A549 (cell line): Measurements from ENCODE around the gene RHBDF2.

ENCODE experiments used
- EP300 ChIP-seq, 2 experiments: fragments of >200 bp; sonication (Bioruptor Twin); formaldehyde crosslinking; IDR thresholded peaks; 2 replicates in 1 of 2; 3 replicates in 1 of 2; pipeline ENCODE4 v1.6.1; 2016 to 2017
- FOSB ChIP-seq: fragments of 250-450 bp; sonication (Bioruptor Pico); IDR thresholded peaks from 2 replicates; pipeline ENCODE4 v1.5.0; 2020; ENCODE audit warnings: mild to moderate bottlenecking, moderate library complexity
- KDM1A ChIP-seq: fragments of 200-600 bp; sonication (generic); IDR thresholded peaks from 2 replicates; pipeline ENCODE4 v1.6.1; 2016; ENCODE audit warnings: low read depth, mild to moderate bottlenecking
- MAFK ChIP-seq: fragments of 450-650 bp; IDR thresholded peaks from 2 replicates; pipeline ENCODE4 v1.6.1; 2014; ENCODE audit not compliant: partially characterized antibody
- PBX3 ChIP-seq: IDR thresholded peaks from 2 replicates; pipeline ENCODE4 v1.6.1; 2012
- TF ChIP-seq, protein P1 (sequence below): fragments of 200-600 bp; sonication (generic); IDR thresholded peaks from 2 replicates; pipeline ENCODE4 v1.6.1; 2016; ENCODE audit warnings: antibody characterized with exemption, mild to moderate bottlenecking, moderate library complexity
- TF ChIP-seq, protein P2 (sequence below): fragments of >200 bp; sonication (Bioruptor Twin); formaldehyde crosslinking; IDR thresholded peaks from 3 replicates; pipeline ENCODE4 v1.5.1; 2016

DNA sequence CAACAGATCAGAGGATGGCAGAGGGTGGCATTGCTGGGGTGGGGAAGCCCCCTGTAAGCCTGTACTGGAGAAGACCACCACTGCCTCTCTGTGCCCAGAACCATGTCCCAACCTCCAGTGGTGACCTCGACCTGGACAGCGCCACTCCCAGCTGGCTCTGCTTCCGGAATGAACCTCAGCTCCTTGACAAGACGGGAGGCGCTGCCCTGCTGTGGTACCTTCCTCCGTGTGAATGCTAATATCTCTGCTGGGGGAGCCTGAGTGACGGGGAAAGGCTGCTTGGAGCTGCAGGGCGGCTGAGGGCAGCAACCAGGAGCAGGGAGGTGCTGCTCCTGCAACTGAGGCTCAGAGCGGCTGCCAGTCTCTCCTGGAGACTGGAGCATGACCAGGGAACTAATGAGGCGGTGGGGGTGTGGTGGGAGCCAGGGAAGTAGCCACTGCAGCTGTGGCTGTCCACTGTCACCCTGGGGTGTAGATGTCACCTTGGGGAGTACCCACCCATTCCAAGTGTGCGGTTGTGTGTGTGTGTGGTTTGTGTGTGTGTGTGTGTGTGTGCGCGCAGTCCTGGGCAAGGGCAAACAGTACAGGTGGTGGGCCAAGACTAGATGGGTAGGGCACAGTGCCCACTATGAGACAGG lies 44.8 kb upstream of the RHBDF2 start:
- TF ChIP-seq MAFK (no peak), FOSB (no peak), EP300 (IDR thresholded peaks at IDR 0.05) (no peak), PBX3 (no peak), KDM1A (no peak)
- TF ChIP-seq, protein P1, sequence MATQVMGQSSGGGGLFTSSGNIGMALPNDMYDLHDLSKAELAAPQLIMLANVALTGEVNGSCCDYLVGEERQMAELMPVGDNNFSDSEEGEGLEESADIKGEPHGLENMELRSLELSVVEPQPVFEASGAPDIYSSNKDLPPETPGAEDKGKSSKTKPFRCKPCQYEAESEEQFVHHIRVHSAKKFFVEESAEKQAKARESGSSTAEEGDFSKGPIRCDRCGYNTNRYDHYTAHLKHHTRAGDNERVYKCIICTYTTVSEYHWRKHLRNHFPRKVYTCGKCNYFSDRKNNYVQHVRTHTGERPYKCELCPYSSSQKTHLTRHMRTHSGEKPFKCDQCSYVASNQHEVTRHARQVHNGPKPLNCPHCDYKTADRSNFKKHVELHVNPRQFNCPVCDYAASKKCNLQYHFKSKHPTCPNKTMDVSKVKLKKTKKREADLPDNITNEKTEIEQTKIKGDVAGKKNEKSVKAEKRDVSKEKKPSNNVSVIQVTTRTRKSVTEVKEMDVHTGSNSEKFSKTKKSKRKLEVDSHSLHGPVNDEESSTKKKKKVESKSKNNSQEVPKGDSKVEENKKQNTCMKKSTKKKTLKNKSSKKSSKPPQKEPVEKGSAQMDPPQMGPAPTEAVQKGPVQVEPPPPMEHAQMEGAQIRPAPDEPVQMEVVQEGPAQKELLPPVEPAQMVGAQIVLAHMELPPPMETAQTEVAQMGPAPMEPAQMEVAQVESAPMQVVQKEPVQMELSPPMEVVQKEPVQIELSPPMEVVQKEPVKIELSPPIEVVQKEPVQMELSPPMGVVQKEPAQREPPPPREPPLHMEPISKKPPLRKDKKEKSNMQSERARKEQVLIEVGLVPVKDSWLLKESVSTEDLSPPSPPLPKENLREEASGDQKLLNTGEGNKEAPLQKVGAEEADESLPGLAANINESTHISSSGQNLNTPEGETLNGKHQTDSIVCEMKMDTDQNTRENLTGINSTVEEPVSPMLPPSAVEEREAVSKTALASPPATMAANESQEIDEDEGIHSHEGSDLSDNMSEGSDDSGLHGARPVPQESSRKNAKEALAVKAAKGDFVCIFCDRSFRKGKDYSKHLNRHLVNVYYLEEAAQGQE = no peak
- TF ChIP-seq, protein P2, sequence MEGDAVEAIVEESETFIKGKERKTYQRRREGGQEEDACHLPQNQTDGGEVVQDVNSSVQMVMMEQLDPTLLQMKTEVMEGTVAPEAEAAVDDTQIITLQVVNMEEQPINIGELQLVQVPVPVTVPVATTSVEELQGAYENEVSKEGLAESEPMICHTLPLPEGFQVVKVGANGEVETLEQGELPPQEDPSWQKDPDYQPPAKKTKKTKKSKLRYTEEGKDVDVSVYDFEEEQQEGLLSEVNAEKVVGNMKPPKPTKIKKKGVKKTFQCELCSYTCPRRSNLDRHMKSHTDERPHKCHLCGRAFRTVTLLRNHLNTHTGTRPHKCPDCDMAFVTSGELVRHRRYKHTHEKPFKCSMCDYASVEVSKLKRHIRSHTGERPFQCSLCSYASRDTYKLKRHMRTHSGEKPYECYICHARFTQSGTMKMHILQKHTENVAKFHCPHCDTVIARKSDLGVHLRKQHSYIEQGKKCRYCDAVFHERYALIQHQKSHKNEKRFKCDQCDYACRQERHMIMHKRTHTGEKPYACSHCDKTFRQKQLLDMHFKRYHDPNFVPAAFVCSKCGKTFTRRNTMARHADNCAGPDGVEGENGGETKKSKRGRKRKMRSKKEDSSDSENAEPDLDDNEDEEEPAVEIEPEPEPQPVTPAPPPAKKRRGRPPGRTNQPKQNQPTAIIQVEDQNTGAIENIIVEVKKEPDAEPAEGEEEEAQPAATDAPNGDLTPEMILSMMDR = no peak
